Measurements from ENCODE around the gene ZCWPW2.

DNA sequence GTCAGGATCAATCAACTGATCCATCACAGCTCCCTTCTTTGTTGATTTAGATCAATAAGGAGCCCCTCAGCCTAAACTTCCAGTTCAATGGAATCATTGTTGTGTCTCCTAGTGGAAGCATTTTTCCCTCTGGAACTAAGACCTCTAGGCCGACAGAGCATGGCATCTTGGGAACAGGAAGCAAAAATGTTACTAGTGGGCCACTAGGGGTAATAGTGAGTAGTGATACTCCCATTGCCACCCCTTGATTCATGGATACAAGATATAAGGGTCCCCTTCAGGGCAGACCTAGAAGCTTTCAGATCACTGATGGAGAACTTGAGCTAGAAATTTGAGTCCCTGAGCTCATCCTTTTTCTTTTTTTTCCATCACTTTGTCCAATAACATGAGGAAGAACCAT, 40.5 kb downstream of the ZCWPW2 start:
- TF ChIP-seq, protein P1, sequence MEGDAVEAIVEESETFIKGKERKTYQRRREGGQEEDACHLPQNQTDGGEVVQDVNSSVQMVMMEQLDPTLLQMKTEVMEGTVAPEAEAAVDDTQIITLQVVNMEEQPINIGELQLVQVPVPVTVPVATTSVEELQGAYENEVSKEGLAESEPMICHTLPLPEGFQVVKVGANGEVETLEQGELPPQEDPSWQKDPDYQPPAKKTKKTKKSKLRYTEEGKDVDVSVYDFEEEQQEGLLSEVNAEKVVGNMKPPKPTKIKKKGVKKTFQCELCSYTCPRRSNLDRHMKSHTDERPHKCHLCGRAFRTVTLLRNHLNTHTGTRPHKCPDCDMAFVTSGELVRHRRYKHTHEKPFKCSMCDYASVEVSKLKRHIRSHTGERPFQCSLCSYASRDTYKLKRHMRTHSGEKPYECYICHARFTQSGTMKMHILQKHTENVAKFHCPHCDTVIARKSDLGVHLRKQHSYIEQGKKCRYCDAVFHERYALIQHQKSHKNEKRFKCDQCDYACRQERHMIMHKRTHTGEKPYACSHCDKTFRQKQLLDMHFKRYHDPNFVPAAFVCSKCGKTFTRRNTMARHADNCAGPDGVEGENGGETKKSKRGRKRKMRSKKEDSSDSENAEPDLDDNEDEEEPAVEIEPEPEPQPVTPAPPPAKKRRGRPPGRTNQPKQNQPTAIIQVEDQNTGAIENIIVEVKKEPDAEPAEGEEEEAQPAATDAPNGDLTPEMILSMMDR (IDR thresholded peaks at IDR 0.05): no peak
- TF ChIP-seq ZFX (IDR thresholded peaks at IDR 0.05; ENCODE audit: borderline replicate concordance): no peak
